ENCODE measurements around the gene RBX1.

The RBX1 gene

DNA sequence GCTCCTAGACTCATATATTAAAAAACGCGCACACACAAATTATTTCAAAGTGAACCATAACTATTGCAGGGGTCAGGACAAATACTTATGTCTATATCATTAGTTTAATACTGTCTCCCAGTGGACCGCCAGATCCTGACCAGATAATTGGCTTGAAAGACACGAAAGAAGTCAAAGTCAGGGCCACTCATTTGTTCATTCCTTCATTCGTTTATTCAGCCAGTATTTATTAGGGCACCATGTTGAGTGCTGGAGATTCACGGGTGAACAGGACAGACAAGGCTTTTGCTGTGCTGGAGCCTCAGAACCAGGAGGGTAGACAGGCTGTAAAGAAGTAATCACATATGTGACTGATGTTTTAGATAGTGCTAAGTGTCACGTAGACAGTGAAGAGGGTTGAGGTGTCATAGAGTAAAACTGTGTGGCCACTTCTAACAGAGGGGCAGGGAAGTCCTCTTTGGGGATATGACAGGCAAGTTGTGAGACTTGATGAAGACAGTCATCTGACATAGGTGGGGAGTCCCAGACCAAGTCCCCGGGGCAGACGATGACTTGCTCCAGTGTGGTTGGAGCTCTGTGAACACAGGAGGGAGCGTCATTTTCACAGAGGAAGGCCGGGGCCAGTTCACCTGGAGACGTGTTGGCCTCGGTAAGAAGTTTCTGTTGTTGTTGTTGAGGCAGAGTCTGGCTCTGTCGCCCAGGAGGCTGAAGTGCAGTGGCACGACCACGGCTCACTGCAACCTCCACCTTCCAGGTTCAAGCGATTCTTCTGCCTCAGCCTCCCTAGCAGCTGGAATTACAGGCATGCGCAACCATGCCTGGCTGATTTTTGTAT lies 25.9 kb downstream of the RBX1 start:
- Histone ChIP-seq H3K4me3 (ENCODE audit: low read depth, low read length) (no peak overlapping the region), H3K18ac (ENCODE audit: low read length) (no peak overlapping the region), H3K9me3 (ENCODE audit: insufficient read depth, low read depth, low read length) (no peaks in the 10 kb centered on the region), H3K4me1 (ENCODE audit: control insufficient read depth in 1 of 2, insufficient read depth in 2 of 2, low read length in 2 of 2) (no peaks in the 10 kb centered on the region), H3K9ac (ENCODE audit: low read length) (no peak overlapping the region), H3K79me2 (ENCODE audit: control insufficient read depth, insufficient read depth, low read length, poor library complexity) (no peaks in the 10 kb centered on the region), H4K8ac (ENCODE audit: low read depth, low read length) (no peak overlapping the region), H3K23ac (ENCODE audit: low read length) (no peak overlapping the region), H4K12ac (ENCODE audit: low read depth, low read length) (no peak overlapping the region), H3K27me3 (ENCODE audit: insufficient read depth, low read length) (no peaks in the 10 kb centered on the region), H3K4ac (ENCODE audit: low read depth, low read length) (no peak overlapping the region), H3K36me3 (ENCODE audit: control insufficient read depth in 1 of 2, insufficient read depth in 2 of 2, low read length in 2 of 2) (peaks cover 6 to 8% of the 10 kb centered on the region in 2 experiments), H3K79me1 (ENCODE audit: low read length) (peaks cover 2% of the 10 kb centered on the region), H2AFZ (ENCODE audit: insufficient read depth, low read length, poor library complexity) (no peak overlapping the region), H3K14ac (ENCODE audit: low read length) (no peak overlapping the region), H4K91ac (ENCODE audit: low read depth, low read length) (no peak overlapping the region), H3K4me2 (ENCODE audit: low read length) (no peak overlapping the region), H2BK12ac (ENCODE audit: low read length) (no peak overlapping the region), H2AK5ac (ENCODE audit: low read length) (no peak overlapping the region), H2BK5ac (ENCODE audit: low read depth, low read length, poor library complexity) (no peak overlapping the region), H2BK120ac (ENCODE audit: insufficient read depth, low read length, poor library complexity) (no peak overlapping the region), H3K27ac (ENCODE audit: low read depth, low read length) (no peak overlapping the region)
- DNase-seq, result no peak
- no CpG with 5 or more reads among the region's 18 CpGs for WGBS (ENCODE audit: extremely low coverage, insufficient coverage, insufficient read length)

DNA sequence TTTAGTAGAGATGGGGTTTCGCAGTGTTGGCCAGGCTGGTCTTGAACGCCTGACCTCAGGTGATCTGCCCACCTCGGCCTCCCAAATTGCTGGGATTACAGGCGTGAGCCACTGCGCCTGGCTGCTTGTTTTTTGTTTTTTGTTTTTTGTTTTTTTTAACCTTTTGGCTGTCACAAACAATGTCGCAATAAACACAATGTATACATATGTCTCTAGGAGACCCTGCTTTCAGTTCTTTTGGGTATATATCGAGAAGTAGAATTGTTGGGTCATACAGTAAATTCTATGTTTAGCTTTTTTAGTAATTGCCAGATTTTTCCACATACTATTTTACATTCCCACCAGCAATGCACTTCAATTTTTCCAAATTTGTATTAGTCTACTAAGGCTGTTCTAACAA lies 28.0 kb downstream of the RBX1 start:
- Histone ChIP-seq H2BK12ac (ENCODE audit: low read length) (no peak overlapping the region), H2AFZ (ENCODE audit: insufficient read depth, low read length, poor library complexity) (no peak overlapping the region), H3K27ac (ENCODE audit: low read depth, low read length) (no peak overlapping the region), H3K14ac (ENCODE audit: low read length) (no peak overlapping the region), H3K27me3 (ENCODE audit: insufficient read depth, low read length) (no peaks in the 10 kb centered on the region), H3K18ac (ENCODE audit: low read length) (no peak overlapping the region), H3K23ac (ENCODE audit: low read length) (no peak overlapping the region), H3K79me2 (ENCODE audit: control insufficient read depth, insufficient read depth, low read length, poor library complexity) (no peaks in the 10 kb centered on the region), H4K8ac (ENCODE audit: low read depth, low read length) (no peak overlapping the region), H2BK120ac (ENCODE audit: insufficient read depth, low read length, poor library complexity) (no peak overlapping the region), H3K9me3 (ENCODE audit: insufficient read depth, low read depth, low read length) (no peaks in the 10 kb centered on the region), H3K9ac (ENCODE audit: low read length) (no peak overlapping the region), H3K79me1 (ENCODE audit: low read length) (peaks cover 4% of the 10 kb centered on the region), H2BK5ac (ENCODE audit: low read depth, low read length, poor library complexity) (no peak overlapping the region), H4K91ac (ENCODE audit: low read depth, low read length) (no peak overlapping the region), H2AK5ac (ENCODE audit: low read length) (no peak overlapping the region), H4K12ac (ENCODE audit: low read depth, low read length) (no peak overlapping the region), H3K4me2 (ENCODE audit: low read length) (no peak overlapping the region), H3K4me1 (ENCODE audit: control insufficient read depth in 1 of 2, insufficient read depth in 2 of 2, low read length in 2 of 2) (peaks cover 3 to 5% of the 10 kb centered on the region in 2 experiments), H3K36me3 (ENCODE audit: control insufficient read depth in 1 of 2, insufficient read depth in 2 of 2, low read length in 2 of 2) (no peaks in the 10 kb centered on the region), H3K4me3 (ENCODE audit: low read depth, low read length) (no peak overlapping the region), H3K4ac (ENCODE audit: low read depth, low read length) (no peak overlapping the region)
- DNase-seq, result no peak
- no CpG with 5 or more reads among the region's 7 CpGs for WGBS (ENCODE audit: extremely low coverage, insufficient coverage, insufficient read length)

DNA sequence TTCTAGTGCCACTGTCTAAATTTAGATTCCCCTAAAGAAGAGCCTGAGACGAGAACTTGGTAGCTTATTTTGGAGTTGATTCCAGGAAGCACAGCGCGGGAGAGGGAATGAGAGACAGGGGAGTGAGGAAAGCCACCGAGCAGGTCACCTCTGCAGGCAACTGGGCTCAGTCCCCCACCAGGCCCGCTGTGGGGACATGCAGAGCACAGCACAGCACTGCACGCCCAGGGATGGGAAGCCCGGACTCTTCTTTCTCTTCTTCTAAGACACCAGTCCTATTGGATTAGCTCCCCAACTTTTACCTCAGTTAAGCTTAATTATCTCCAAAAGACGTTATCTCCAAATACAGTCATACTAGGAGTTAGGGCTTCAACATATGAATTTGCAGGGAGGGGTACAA lies 28.7 kb downstream of the RBX1 start:
- Histone ChIP-seq H2AK5ac (ENCODE audit: low read length) (no peak overlapping the region), H3K4ac (ENCODE audit: low read depth, low read length) (no peak overlapping the region), H3K23ac (ENCODE audit: low read length) (no peak overlapping the region), H3K27ac (ENCODE audit: low read depth, low read length) (no peak overlapping the region), H2BK5ac (ENCODE audit: low read depth, low read length, poor library complexity) (no peak overlapping the region), H3K18ac (ENCODE audit: low read length) (no peak overlapping the region), H2BK120ac (ENCODE audit: insufficient read depth, low read length, poor library complexity) (no peak overlapping the region), H2BK12ac (ENCODE audit: low read length) (no peak overlapping the region), H4K12ac (ENCODE audit: low read depth, low read length) (no peak overlapping the region), H3K14ac (ENCODE audit: low read length) (no peak overlapping the region), H3K27me3 (ENCODE audit: insufficient read depth, low read length) (no peaks in the 10 kb centered on the region), H3K4me2 (ENCODE audit: low read length) (no peak overlapping the region), H3K79me1 (ENCODE audit: low read length) (peaks cover 4% of the 10 kb centered on the region), H3K4me1 (ENCODE audit: control insufficient read depth in 1 of 2, insufficient read depth in 2 of 2, low read length in 2 of 2) (peaks cover 3 to 5% of the 10 kb centered on the region in 2 experiments), H4K8ac (ENCODE audit: low read depth, low read length) (no peak overlapping the region), H4K91ac (ENCODE audit: low read depth, low read length) (no peak overlapping the region), H3K9ac (ENCODE audit: low read length) (peak overlapping the region; percentile 32), H3K36me3 (ENCODE audit: control insufficient read depth in 1 of 2, insufficient read depth in 2 of 2, low read length in 2 of 2) (no peaks in the 10 kb centered on the region), H3K4me3 (ENCODE audit: low read depth, low read length) (no peak overlapping the region), H3K9me3 (ENCODE audit: insufficient read depth, low read depth, low read length) (no peaks in the 10 kb centered on the region), H3K79me2 (ENCODE audit: control insufficient read depth, insufficient read depth, low read length, poor library complexity) (no peaks in the 10 kb centered on the region), H2AFZ (ENCODE audit: insufficient read depth, low read length, poor library complexity) (no peak overlapping the region)
- WGBS (ENCODE audit: extremely low coverage, insufficient coverage, insufficient read length), result no CpG with 5 or more reads among the region's 8 CpGs
- no peak for DNase-seq

DNA sequence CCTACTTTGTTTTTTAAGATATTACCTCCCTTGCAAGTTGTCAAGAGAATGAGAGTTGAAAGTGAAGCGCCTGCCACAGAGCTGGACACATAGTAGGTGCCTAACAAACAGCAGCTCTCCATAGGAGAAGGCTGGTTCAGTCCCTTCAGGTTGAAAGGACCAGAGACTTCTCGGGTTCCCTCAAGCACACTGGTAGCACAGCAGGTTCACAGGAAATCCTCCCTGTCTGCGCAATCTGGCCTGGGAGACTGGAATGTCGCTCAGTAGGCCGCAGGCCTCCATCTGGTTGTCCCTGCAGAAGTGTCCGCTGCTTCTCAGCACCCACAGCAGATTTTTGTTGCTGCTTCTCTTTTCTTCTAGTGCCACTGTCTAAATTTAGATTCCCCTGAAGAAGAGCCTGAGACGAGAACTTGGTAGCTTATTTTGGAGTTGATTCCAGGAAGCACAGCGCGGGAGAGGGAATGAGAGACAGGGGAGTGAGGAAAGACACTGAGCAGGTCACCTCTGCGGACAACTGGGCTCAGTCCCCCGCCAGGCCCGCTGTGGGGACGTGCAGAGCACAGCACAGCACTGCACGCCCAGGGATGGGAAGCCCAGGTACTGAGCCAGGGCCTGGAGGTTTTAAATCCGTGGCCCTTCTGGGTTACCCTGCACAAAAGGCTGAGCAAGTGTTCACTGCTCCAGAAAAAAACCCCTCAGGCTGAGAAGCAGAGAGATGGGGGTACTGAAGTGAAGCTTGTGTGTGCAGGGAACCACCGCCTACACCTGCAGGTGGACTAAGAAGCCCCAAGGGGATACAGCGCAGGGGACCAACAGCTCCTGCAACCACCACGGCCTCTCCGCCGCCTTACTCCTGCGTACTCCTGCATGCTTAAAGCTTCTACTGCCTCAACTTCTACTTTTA lies 31.6 kb downstream of the RBX1 start:
- H2BK120ac ChIP-seq (ENCODE audit: insufficient read depth, low read length, poor library complexity), result no peak overlapping the region
- peak overlapping the region; percentile 5 for H3K14ac ChIP-seq (ENCODE audit: low read length)
- H3K23ac ChIP-seq (ENCODE audit: low read length), result no peak overlapping the region
- no peak overlapping the region for H3K4me2 ChIP-seq (ENCODE audit: low read length)
- no peak overlapping the region for H3K9ac ChIP-seq (ENCODE audit: low read length)
- peaks cover 3 to 5% of the 10 kb centered on the region in 2 experiments for H3K4me1 ChIP-seq (ENCODE audit: control insufficient read depth in 1 of 2, insufficient read depth in 2 of 2, low read length in 2 of 2)
- H3K4ac ChIP-seq (ENCODE audit: low read depth, low read length), result no peak overlapping the region
- H3K27me3 ChIP-seq (ENCODE audit: insufficient read depth, low read length), result no peaks in the 10 kb centered on the region
- no peaks in the 10 kb centered on the region for H3K79me2 ChIP-seq (ENCODE audit: control insufficient read depth, insufficient read depth, low read length, poor library complexity)
- no peak overlapping the region for H2BK5ac ChIP-seq (ENCODE audit: low read depth, low read length, poor library complexity)
- no CpG with 5 or more reads among the region's 21 CpGs for WGBS (ENCODE audit: extremely low coverage, insufficient coverage, insufficient read length)
- peak overlapping the region; percentile 34 for H4K8ac ChIP-seq (ENCODE audit: low read depth, low read length)
- H3K4me3 ChIP-seq (ENCODE audit: low read depth, low read length), result no peak overlapping the region
- peak; percentile 29 to 65 for DNase-seq
- no peaks in the 10 kb centered on the region for H3K9me3 ChIP-seq (ENCODE audit: insufficient read depth, low read depth, low read length)
- H3K79me1 ChIP-seq (ENCODE audit: low read length), result peaks cover 4% of the 10 kb centered on the region
- no peak overlapping the region for H3K18ac ChIP-seq (ENCODE audit: low read length)
- no peak overlapping the region for H3K27ac ChIP-seq (ENCODE audit: low read depth, low read length)
- H4K12ac ChIP-seq (ENCODE audit: low read depth, low read length), result no peak overlapping the region
- no peak overlapping the region for H2AFZ ChIP-seq (ENCODE audit: insufficient read depth, low read length, poor library complexity)
- H4K91ac ChIP-seq (ENCODE audit: low read depth, low read length), result peak overlapping the region; percentile 31
- no peaks in the 10 kb centered on the region for H3K36me3 ChIP-seq (ENCODE audit: control insufficient read depth in 1 of 2, insufficient read depth in 2 of 2, low read length in 2 of 2)
- H2BK12ac ChIP-seq (ENCODE audit: low read length), result no peak overlapping the region
- no peak overlapping the region for H2AK5ac ChIP-seq (ENCODE audit: low read length)
